Hematopoietic multipotent progenitor cell treated with erythropoietin and hydrocortisone succinate and interleukin-3 and kit ligand, for 17 days (in vitro differentiated cells): ENCODE results near the gene STMN3.
"Not testable (repeated sequence)": the region's sequence is repeated elsewhere in the genome, so short reads cannot be mapped to it uniquely, and the experiment has no call there.

Experiments used
- DNase-seq: peaks from one replicate; pipeline ENCODE4 v3.0.0-alpha.2; 2015; ENCODE audit warnings: low spot score

Gene STMN3

GRCh38 chr20:63678667-63679465 is 25.6 kb upstream of the STMN3 start:
- no peak for DNase-seq

- no peak for DNase-seq
Observed at GRCh38 chr20:63678071-63678470, 24.8 kb upstream of the STMN3 start.

- no peak for DNase-seq
Observed at GRCh38 chr20:63675681-63676368, 22.6 kb upstream of the STMN3 start.

- no peak for DNase-seq
Observed at GRCh38 chr20:63673951-63674350, 20.7 kb upstream of the STMN3 start.

GRCh38 chr20:63672666-63673065 is 19.4 kb upstream of the STMN3 start:
- DNase-seq, result no peak

- DNase-seq, result not testable (repeated sequence)
Observed at GRCh38 chr20:63671695-63672094, 18.5 kb upstream of the STMN3 start.

- DNase-seq, result no peak
Observed at GRCh38 chr20:63668351-63668750, 15.1 kb upstream of the STMN3 start.

GRCh38 chr20:63667858-63668257 is 14.6 kb upstream of the STMN3 start:
- no peak for DNase-seq

GRCh38 chr20:63665708-63666107 is 12.5 kb upstream of the STMN3 start:
- no peak for DNase-seq

GRCh38 chr20:63664861-63665594 is 11.8 kb upstream of the STMN3 start:
- no peak for DNase-seq

- DNase-seq, result no peak
Observed at GRCh38 chr20:63664143-63664851, 11.1 kb upstream of the STMN3 start.

GRCh38 chr20:63663332-63664066 is 10.3 kb upstream of the STMN3 start:
- DNase-seq, result no peak

- no peak for DNase-seq
Observed at GRCh38 chr20:63662813-63663189, 9.6 kb upstream of the STMN3 start.

- DNase-seq, result no peak
Observed at GRCh38 chr20:63661959-63662812, 9.0 kb upstream of the STMN3 start.

- no peak for DNase-seq
Observed at GRCh38 chr20:63661108-63661507, 7.9 kb upstream of the STMN3 start.

- no peak for DNase-seq
Observed at GRCh38 chr20:63660622-63661021, 7.4 kb upstream of the STMN3 start.

- DNase-seq, result not testable (repeated sequence)
Observed at GRCh38 chr20:63660174-63660573, 7.0 kb upstream of the STMN3 start.

- no peak for DNase-seq
Observed at GRCh38 chr20:63659370-63659769, 6.1 kb upstream of the STMN3 start.

- DNase-seq, result no peak
Observed at GRCh38 chr20:63658749-63659187, 5.5 kb upstream of the STMN3 start.

GRCh38 chr20:63657937-63658748 is 4.9 kb upstream of the STMN3 start, which contains the start of gene RTEL1:
TSS of gene RTEL1 (plus strand) at chr20:63658312. CDS start at chr20:63659403, 1,091 bp downstream.
- DNase-seq, result peak; percentile 93
